Measurements from ENCODE around the gene JMY.

Gene JMY

GRCh38 chr5:79301046-79301712 is 65.2 kb downstream of the JMY start:
- H3K4me1 ChIP-seq (ENCODE audit: insufficient read depth, low read length, poor library complexity, severe bottlenecking): no peaks in the 10 kb centered on the region
- H3K4me3 ChIP-seq (ENCODE audit: low read length, poor library complexity, severe bottlenecking): no peak overlapping the region
- no peak overlapping the region for H3K9ac ChIP-seq (ENCODE audit: low read depth, low read length, poor library complexity, severe bottlenecking)
- H2AFZ ChIP-seq (ENCODE audit: low read length): no peak overlapping the region
- H4K20me1 ChIP-seq (ENCODE audit: insufficient read depth, low read length, poor library complexity, severe bottlenecking): no peaks in the 10 kb centered on the region
- H3K9me2 ChIP-seq (replicated peaks; ENCODE audit: low read depth, low read length): no peaks in the 10 kb centered on the region
- no peak overlapping the region for H3K4me2 ChIP-seq (ENCODE audit: low read depth, low read length, poor library complexity, severe bottlenecking)
- H3K36me3 ChIP-seq (ENCODE audit: insufficient read depth, low read length): peaks cover 57% of the 10 kb centered on the region; the same call in 1 of the 2 replicates
- no peaks in the 10 kb centered on the region for H3K27me3 ChIP-seq (ENCODE audit: insufficient read depth, low read length, poor library complexity, severe bottlenecking)
- no peaks in the 10 kb centered on the region for H3K79me2 ChIP-seq (ENCODE audit: insufficient read depth, low read length)
- TF ChIP-seq CTCF (conservative IDR thresholded peaks at IDR 0.05; ENCODE audit: low read length): no peak
- no peak for TF ChIP-seq EZH2phosphoT487 (IDR thresholded peaks at IDR 0.05; ENCODE audit: borderline replicate concordance)
- H3K9me3 ChIP-seq (ENCODE audit: insufficient read depth, low read depth, low read length): no peaks in the 10 kb centered on the region
- no peaks in the 10 kb centered on the region for H3F3A ChIP-seq (ENCODE audit: low read depth)

DNA sequence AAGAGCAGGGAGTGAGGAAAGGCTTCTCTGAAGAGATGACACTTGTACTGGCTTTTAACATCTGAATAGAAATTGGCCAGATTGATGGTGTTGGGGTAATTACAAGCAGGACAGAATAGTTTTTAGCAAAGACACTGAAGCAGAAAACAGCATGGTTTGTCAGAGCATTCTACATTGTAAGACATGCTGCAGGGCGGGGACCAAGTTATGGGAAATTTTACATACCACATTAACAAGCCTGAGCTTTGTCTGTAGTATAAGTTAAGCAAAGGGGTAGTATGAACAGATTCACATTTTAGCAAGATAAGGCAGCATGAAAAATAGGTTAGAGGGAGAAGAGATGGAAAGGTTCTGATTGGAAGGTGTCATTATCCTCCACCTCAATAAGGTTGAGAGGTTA is 66.5 kb downstream of the JMY start:
- Histone ChIP-seq H3K36me3 (ENCODE audit: insufficient read depth, low read length) (peaks cover 67% of the 10 kb centered on the region; the same call in 1 of the 2 replicates), H3K4me2 (ENCODE audit: low read depth, low read length, poor library complexity, severe bottlenecking) (no peak overlapping the region), H3F3A (ENCODE audit: low read depth) (no peaks in the 10 kb centered on the region), H3K9ac (ENCODE audit: low read depth, low read length, poor library complexity, severe bottlenecking) (no peak overlapping the region), H3K4me1 (ENCODE audit: insufficient read depth, low read length, poor library complexity, severe bottlenecking) (no peaks in the 10 kb centered on the region), H3K9me2 (replicated peaks; ENCODE audit: low read depth, low read length) (no peaks in the 10 kb centered on the region), H3K4me3 (ENCODE audit: low read length, poor library complexity, severe bottlenecking) (no peak overlapping the region), H3K9me3 (ENCODE audit: insufficient read depth, low read depth, low read length) (no peaks in the 10 kb centered on the region), H2AFZ (ENCODE audit: low read length) (no peak overlapping the region), H4K20me1 (ENCODE audit: insufficient read depth, low read length, poor library complexity, severe bottlenecking) (no peaks in the 10 kb centered on the region), H3K27me3 (ENCODE audit: insufficient read depth, low read length, poor library complexity, severe bottlenecking) (no peaks in the 10 kb centered on the region), H3K79me2 (ENCODE audit: insufficient read depth, low read length) (no peaks in the 10 kb centered on the region)
- TF ChIP-seq EZH2phosphoT487 (IDR thresholded peaks at IDR 0.05; ENCODE audit: borderline replicate concordance) (no peak), CTCF (conservative IDR thresholded peaks at IDR 0.05; ENCODE audit: low read length) (no peak)

DNA sequence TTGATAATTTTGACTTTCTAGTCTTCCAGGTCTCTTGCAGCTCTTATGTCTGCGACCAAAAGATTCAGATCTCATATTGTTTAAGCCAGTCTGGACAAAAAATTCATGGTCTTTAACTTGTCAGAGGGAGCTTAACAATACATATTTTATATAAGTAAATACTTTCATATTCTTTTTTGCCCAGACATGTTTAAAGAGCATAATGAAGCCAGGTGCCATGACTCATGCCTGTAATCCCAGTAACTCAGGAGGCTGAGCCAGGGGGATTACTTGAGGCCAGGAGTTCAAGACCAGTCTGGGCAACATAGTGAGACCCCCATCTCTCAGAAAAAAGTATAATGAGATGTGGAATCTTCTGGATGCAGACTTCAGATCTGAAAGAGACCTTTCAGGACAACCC is 69.8 kb downstream of the JMY start:
- no peaks in the 10 kb centered on the region for H3K9me2 ChIP-seq (replicated peaks; ENCODE audit: low read depth, low read length)
- H2AFZ ChIP-seq (ENCODE audit: low read length): no peak overlapping the region
- no peak overlapping the region for H3K4me2 ChIP-seq (ENCODE audit: low read depth, low read length, poor library complexity, severe bottlenecking)
- H3K9me3 ChIP-seq (ENCODE audit: insufficient read depth, low read depth, low read length): no peaks in the 10 kb centered on the region
- no peak overlapping the region for H3K9ac ChIP-seq (ENCODE audit: low read depth, low read length, poor library complexity, severe bottlenecking)
- H3K36me3 ChIP-seq (ENCODE audit: insufficient read depth, low read length): peaks cover 60% of the 10 kb centered on the region; the same call in 1 of the 2 replicates
- no peak for TF ChIP-seq EZH2phosphoT487 (IDR thresholded peaks at IDR 0.05; ENCODE audit: borderline replicate concordance)
- TF ChIP-seq CTCF (conservative IDR thresholded peaks at IDR 0.05; ENCODE audit: low read length): no peak
- H3K79me2 ChIP-seq (ENCODE audit: insufficient read depth, low read length): no peaks in the 10 kb centered on the region
- no peaks in the 10 kb centered on the region for H3K4me1 ChIP-seq (ENCODE audit: insufficient read depth, low read length, poor library complexity, severe bottlenecking)
- no peaks in the 10 kb centered on the region for H3K27me3 ChIP-seq (ENCODE audit: insufficient read depth, low read length, poor library complexity, severe bottlenecking)
- H3K4me3 ChIP-seq (ENCODE audit: low read length, poor library complexity, severe bottlenecking): no peak overlapping the region
- H3F3A ChIP-seq (ENCODE audit: low read depth): no peaks in the 10 kb centered on the region
- H4K20me1 ChIP-seq (ENCODE audit: insufficient read depth, low read length, poor library complexity, severe bottlenecking): no peaks in the 10 kb centered on the region

Measured in Loucy (cell line).